HepG2 (cell line): ENCODE measurements around the gene MRPL10. TPM values are rescaled to one million over a fixed set of nuclear protein-coding genes. Genes with fewer than 3 reads are reported as not detected.
A peak's percentile ranks its signal among the peaks of the same experiment; 100 is the strongest.

Source experiments
- CHCHD3 ChIP-seq: sonication (generic); formaldehyde crosslinking; IDR thresholded peaks from 2 replicates; pipeline ENCODE4 v1.8.0; 2022; ENCODE audit warnings: mild to moderate bottlenecking, missing genetic modification reagents, moderate library complexity
- E2F5 ChIP-seq: sonication (generic); formaldehyde crosslinking; conservative IDR thresholded peaks from 2 replicates; pipeline ENCODE4 v1.4.0; 2020; ENCODE audit warnings: missing genetic modification reagents
- ETV5 ChIP-seq: IDR thresholded peaks from 2 replicates; pipeline ENCODE4 v1.6.1; 2018; ENCODE audit warnings: missing biosample characterization, missing genetic modification reagents, inconsistent platforms, borderline replicate concordance
- NFATC3 ChIP-seq: sonication (generic); formaldehyde crosslinking; IDR thresholded peaks from 2 replicates; pipeline ENCODE4 v1.5.1; 2020; ENCODE audit warnings: mild to moderate bottlenecking, missing genetic modification reagents
- NFKB2 ChIP-seq: sonication (generic); formaldehyde crosslinking; IDR thresholded peaks from 2 replicates; pipeline ENCODE4 v1.4.0; 2020; ENCODE audit warnings: missing genetic modification reagents, borderline replicate concordance
- NR2C2 ChIP-seq: sonication (generic); formaldehyde crosslinking; IDR thresholded peaks from 2 replicates; pipeline ENCODE4 v1.4.0; 2020; ENCODE audit warnings: missing genetic modification reagents, mild to moderate bottlenecking, moderate library complexity, borderline replicate concordance
- PBX2 ChIP-seq: IDR thresholded peaks from 2 replicates; pipeline ENCODE4 v1.6.1; 2016; ENCODE audit warnings: control low read depth
- PLRG1 ChIP-seq: fragments of 450-650 bp; conservative IDR thresholded peaks from 2 replicates; pipeline ENCODE4 v1.6.1; 2016
- YEATS4 ChIP-seq: sonication (generic); formaldehyde crosslinking; IDR thresholded peaks from 2 replicates; pipeline ENCODE4 v1.4.0; 2020; ENCODE audit warnings: missing genetic modification reagents, borderline replicate concordance
- ZBTB14 ChIP-seq: sonication (generic); formaldehyde crosslinking; IDR thresholded peaks from 2 replicates; pipeline ENCODE4 v1.4.0; 2020; ENCODE audit warnings: missing genetic modification reagents
- ZBTB4 ChIP-seq: sonication (generic); formaldehyde crosslinking; IDR thresholded peaks from 2 replicates; pipeline ENCODE4 v1.4.0; 2020; ENCODE audit warnings: missing genetic modification reagents, mild to moderate bottlenecking, borderline replicate concordance
- ZBTB42 ChIP-seq: sonication (generic); formaldehyde crosslinking; IDR thresholded peaks from 2 replicates; pipeline ENCODE4 v1.5.0; 2020; ENCODE audit warnings: mild to moderate bottlenecking, missing genetic modification reagents
- ZBTB49 ChIP-seq: sonication (generic); formaldehyde crosslinking; IDR thresholded peaks from 2 replicates; pipeline ENCODE4 v1.4.0; 2020; ENCODE audit warnings: missing genetic modification reagents, borderline replicate concordance
- ZGPAT ChIP-seq: IDR thresholded peaks from 2 replicates; pipeline ENCODE4 v1.6.1; 2016; ENCODE audit warnings: mild to moderate bottlenecking
- ZKSCAN8 ChIP-seq: IDR thresholded peaks from 2 replicates; pipeline ENCODE4 v1.6.1; 2016; ENCODE audit warnings: borderline replicate concordance, missing genetic modification reagents, missing compliant biosample characterization
- ZNF263 ChIP-seq: sonication (generic); formaldehyde crosslinking; IDR thresholded peaks from 2 replicates; pipeline ENCODE4 v1.4.0; 2020; ENCODE audit warnings: missing genetic modification reagents
- ZNF512 ChIP-seq: sonication (generic); formaldehyde crosslinking; IDR thresholded peaks from 2 replicates; pipeline ENCODE4 v1.4.0; 2020; ENCODE audit warnings: mild to moderate bottlenecking, missing genetic modification reagents
- polyA plus RNA-seq, 8 experiments: library from polyadenylated mRNA; depleted of rRNA in 3 of 8; stranded (reverse) in 7 of 8; unstranded in 1 of 8; fragments of >200 nt; fragmentation: Illumina TruSeq in 4 of 8; extraction: Trizol in 4 of 8; gene quantifications; 2 replicates each; pipeline versions ENCODE4 v1.2.1 to v1.2.3, GENCODE V29; 2011 to 2016; ENCODE audit warnings: low read depth in 4 of 8, missing spikeins in 1 of 8, mixed read lengths in 1 of 8; ENCODE audit not compliant: insufficient read depth in 1 of 8
- total RNA-seq, 5 experiments: library from RNA; depleted of rRNA; stranded (reverse); fragments of >200 nt; fragmentation: Illumina TruSeq; extraction: Trizol; gene quantifications; 2 replicates each; pipeline ENCODE4 v1.2.3, GENCODE V29; 2016; ENCODE audit warnings: low read depth in 1 of 5

Gene MRPL10
- total and polyA plus RNA-seq, 2 of the 13 experiments (the other 11 are each of a cell fraction or from before 2014, with no cell fraction given): 56.7 to 149 TPM

GRCh38 chr17:47785538-47786123, 45.7 kb downstream of the MRPL10 start (continued):
- TF ChIP-seq ZBTB49 (CRISPR knock-in tag): peak; percentile 94; the same call in 1 of the 2 replicates
- TF ChIP-seq ZKSCAN8 (CRISPR knock-in tag): no peak
- peak; percentile 55; the same call in 1 of the 2 replicates for TF ChIP-seq ETV5 (CRISPR knock-in tag)
- TF ChIP-seq ZNF512 (CRISPR knock-in tag): no peak
- no peak for TF ChIP-seq ZBTB4 (CRISPR knock-in tag)
- TF ChIP-seq NFKB2 (CRISPR knock-in tag): no peak
- no peak for TF ChIP-seq NFATC3
- no peak for TF ChIP-seq ZBTB42 (CRISPR knock-in tag)
- no peak for TF ChIP-seq ZGPAT (CRISPR knock-in tag)
- TF ChIP-seq ZNF263 (CRISPR knock-in tag): no peak
- TF ChIP-seq PBX2 (CRISPR knock-in tag): no peak
- TF ChIP-seq CHCHD3 (CRISPR knock-in tag): no peak
- TF ChIP-seq PLRG1: no peak
- no peak for TF ChIP-seq ZBTB14 (CRISPR knock-in tag)
- no peak for TF ChIP-seq YEATS4 (CRISPR knock-in tag)
- 0 out of 2 replicates have a peak, but pooled peaks have one; percentile 28 for TF ChIP-seq E2F5 (CRISPR knock-in tag)
- TF ChIP-seq NR2C2 (CRISPR knock-in tag): no peak
